ENCODE data around the gene CYP27B1.
"Not testable (repeated sequence)": the region's sequence is repeated elsewhere in the genome, so short reads cannot be mapped to it uniquely, and the experiment has no call there.

The CYP27B1 gene

GRCh38 chr12:57783466-57783801 lies 16.6 kb upstream of the CYP27B1 start:
- no peak for DNase-seq

- peak; percentile 93 for DNase-seq
Measured at GRCh38 chr12:57782608-57783465, 16.0 kb upstream of the CYP27B1 start, which contains the start of gene TSFM. TSS of gene TSFM (plus strand) at chr12:57782787. CDS start at chr12:57782802, 15 bp downstream.

- DNase-seq = no peak
Measured at GRCh38 chr12:57782243-57782607, 15.3 kb upstream of the CYP27B1 start.

- no peak for DNase-seq
Measured at GRCh38 chr12:57781801-57782200, 14.9 kb upstream of the CYP27B1 start.

GRCh38 chr12:57781244-57781643 lies 14.4 kb upstream of the CYP27B1 start:
- no peak for DNase-seq

- DNase-seq = no peak
Measured at GRCh38 chr12:57780284-57780897, 13.5 kb upstream of the CYP27B1 start.

- no peak for DNase-seq
Measured at GRCh38 chr12:57779736-57780135, 12.9 kb upstream of the CYP27B1 start.

- DNase-seq = no peak
Measured at GRCh38 chr12:57777911-57778310, 11.0 kb upstream of the CYP27B1 start.

- DNase-seq = no peak
Measured at GRCh38 chr12:57777367-57777766, 10.5 kb upstream of the CYP27B1 start.

- no peak for DNase-seq
Measured at GRCh38 chr12:57776247-57776587, 9.3 kb upstream of the CYP27B1 start.

- DNase-seq = no peak
Measured at GRCh38 chr12:57775563-57776246, 8.8 kb upstream of the CYP27B1 start.

GRCh38 chr12:57775044-57775443 lies 8.2 kb upstream of the CYP27B1 start:
- no peak for DNase-seq

- DNase-seq = not testable (repeated sequence)
Measured at GRCh38 chr12:57774634-57775033, 7.8 kb upstream of the CYP27B1 start.

- peak; percentile 42 for DNase-seq
Measured at GRCh38 chr12:57772429-57773322, 5.8 kb upstream of the CYP27B1 start, which contains the start of gene EEF1AKMT3. TSS of gene EEF1AKMT3 (plus strand) at chr12:57772614. CDS start at chr12:57772725, 111 bp downstream.

GRCh38 chr12:57771873-57772428 lies 5.1 kb upstream of the CYP27B1 start, which contains the start of gene METTL1:
TSS of gene METTL1 (minus strand) at chr12:57772105. CDS start at chr12:57772083, 22 bp downstream.
- DNase-seq = peak; percentile 97

- DNase-seq = peak; percentile 92
Measured at GRCh38 chr12:57771236-57771872, 4.5 kb upstream of the CYP27B1 start.

- no peak for DNase-seq
Measured at GRCh38 chr12:57770734-57771133, 3.9 kb upstream of the CYP27B1 start.

- no peak for DNase-seq
Measured at GRCh38 chr12:57769594-57769993, 2.7 kb upstream of the CYP27B1 start.

GRCh38 chr12:57767876-57768275 lies 998 bp upstream of the CYP27B1 start:
- no peak for DNase-seq

GRCh38 chr12:57767305-57767698 lies 424 bp upstream of the CYP27B1 start:
- no peak for DNase-seq

GRCh38 chr12:57765698-57766463 lies 997 bp downstream of the CYP27B1 start:
- no peak for DNase-seq

All from fibroblast of skin of right quadriceps (primary cell).